Smooth muscle cell (in vitro differentiated cells): ENCODE results near the gene HCN4. TPM values are rescaled to one million over a fixed set of nuclear protein-coding genes. Genes with fewer than 3 reads are reported as not detected.

Source experiments
- DNase-seq: peaks from one replicate; lab custom pipeline; 2025; ENCODE audit not compliant: unreplicated experiment; lab: John Stamatoyannopoulos, UW
- H2AFZ ChIP-seq: fragments of 200-600 bp; sonication (generic); 2 replicates; pipeline ENCODE4 v1.6.0; 2016; ENCODE audit warnings: antibody characterized with exemption, low read depth, mild to moderate bottlenecking
- H3F3A ChIP-seq: fragments of 200-600 bp; sonication (generic); 2 replicates; pipeline ENCODE4 v1.6.0; 2017; ENCODE audit warnings: antibody characterized with exemption, low read depth
- H3K27ac ChIP-seq: fragments of 200-600 bp; sonication (generic); 2 replicates; pipeline ENCODE4 v1.5.1; 2016; ENCODE audit warnings: low read depth, mild to moderate bottlenecking
- H3K27me3 ChIP-seq: fragments of 200-600 bp; sonication (generic); 2 replicates; pipeline ENCODE4 v1.6.1; 2016; ENCODE audit warnings: low read depth, mild to moderate bottlenecking
- H3K36me3 ChIP-seq: fragments of 200-600 bp; sonication (generic); 2 replicates; pipeline ENCODE4 v1.5.1; 2016; ENCODE audit warnings: low read depth
- H3K4me1 ChIP-seq: fragments of 200-600 bp; sonication (generic); 2 replicates; pipeline ENCODE4 v1.5.1; 2016; ENCODE audit warnings: low read depth
- H3K4me2 ChIP-seq: fragments of 200-600 bp; sonication (generic); 2 replicates; pipeline ENCODE4 v1.6.0; 2016; ENCODE audit warnings: mild to moderate bottlenecking
- H3K4me3 ChIP-seq: fragments of 200-600 bp; sonication (generic); 2 replicates; pipeline ENCODE4 v1.5.1; 2016; ENCODE audit warnings: mild to moderate bottlenecking
- H3K79me2 ChIP-seq: fragments of 200-600 bp; sonication (generic); 2 replicates; pipeline ENCODE4 v1.6.0; 2016; ENCODE audit warnings: low read depth, mild to moderate bottlenecking
- H3K9ac ChIP-seq: fragments of 200-600 bp; sonication (generic); 2 replicates; pipeline ENCODE4 v1.6.0; 2016; ENCODE audit warnings: low read depth
- H3K9me3 ChIP-seq: fragments of 200-600 bp; sonication (generic); replicated peaks from 2 replicates; pipeline ENCODE4 v1.5.1; 2016; ENCODE audit warnings: low read depth
- H4K20me1 ChIP-seq: fragments of 200-600 bp; sonication (generic); 2 replicates; pipeline ENCODE4 v1.6.0; 2016; ENCODE audit warnings: low read depth
- CTCF ChIP-seq: fragments of 200-600 bp; sonication (generic); IDR thresholded peaks from 2 replicates; pipeline ENCODE4 v1.5.1; 2017; ENCODE audit warnings: borderline replicate concordance, mild to moderate bottlenecking, antibody characterized with exemption; ENCODE audit not compliant: insufficient read depth, poor library complexity, severe bottlenecking
- WGBS: methylation state at CpG from one replicate; pipeline ENCODE4 v1.1.7; 2016; ENCODE audit warnings: low lambda C conversion rate; 5-methylcytosine and 5-hydroxymethylcytosine counted together
- polyA plus RNA-seq: library from polyadenylated mRNA; unstranded; fragments of >200 nt; fragmentation: Nextera tagmentation; extraction: Ambion mirVana; gene quantifications from 2 replicates; pipeline ENCODE4 v1.2.1, GENCODE V29; 2016
- total RNA-seq: library from RNA; depleted of rRNA; stranded (reverse); fragments of >200 nt; gene quantifications from 2 replicates; pipeline ENCODE4 v1.2.3, GENCODE V29; 2014

Gene HCN4
- total and polyA plus RNA-seq, 2 experiments from 2014 or later = 0.07 TPM; not detected in 1

GRCh38 chr15:73323374-73323955 is 45.3 kb downstream of the HCN4 start:
- H3K36me3 ChIP-seq = no peaks in the 10 kb centered on the region
- no peaks in the 10 kb centered on the region for H3K27me3 ChIP-seq
- TF ChIP-seq CTCF = no peak
- no peak overlapping the region for H3K4me2 ChIP-seq
- H2AFZ ChIP-seq = no peak overlapping the region
- no peaks in the 10 kb centered on the region for H3K79me2 ChIP-seq
- no peak overlapping the region for H3K9ac ChIP-seq
- no peaks in the 10 kb centered on the region for H4K20me1 ChIP-seq
- DNase-seq = no peak
- no peaks in the 10 kb centered on the region for H3K9me3 ChIP-seq
- no peaks in the 10 kb centered on the region for H3F3A ChIP-seq
- no peak overlapping the region for H3K27ac ChIP-seq
- H3K4me3 ChIP-seq = no peak overlapping the region
- H3K4me1 ChIP-seq = no peaks in the 10 kb centered on the region
- WGBS = 92% methylated on average over 29 of the region's 30 CpGs

GRCh38 chr15:73322665-73323373 is 45.9 kb downstream of the HCN4 start:
- no peak overlapping the region for H3K9ac ChIP-seq
- no peak overlapping the region for H3K4me3 ChIP-seq
- no peaks in the 10 kb centered on the region for H3K9me3 ChIP-seq
- 91% methylated on average over 22 of the region's 38 CpGs for WGBS
- H3F3A ChIP-seq = no peaks in the 10 kb centered on the region
- H3K36me3 ChIP-seq = no peaks in the 10 kb centered on the region
- no peaks in the 10 kb centered on the region for H4K20me1 ChIP-seq
- H2AFZ ChIP-seq = no peak overlapping the region
- TF ChIP-seq CTCF = no peak
- no peaks in the 10 kb centered on the region for H3K79me2 ChIP-seq
- H3K27me3 ChIP-seq = no peaks in the 10 kb centered on the region
- DNase-seq = no peak
- no peak overlapping the region for H3K27ac ChIP-seq
- H3K4me2 ChIP-seq = no peak overlapping the region
- no peaks in the 10 kb centered on the region for H3K4me1 ChIP-seq

- no peaks in the 10 kb centered on the region for H3K27me3 ChIP-seq
- H3K36me3 ChIP-seq = no peaks in the 10 kb centered on the region
- TF ChIP-seq CTCF = no peak
- H4K20me1 ChIP-seq = no peaks in the 10 kb centered on the region
- no peak overlapping the region for H2AFZ ChIP-seq
- no peak for DNase-seq
- no peak overlapping the region for H3K4me3 ChIP-seq
- no peak overlapping the region for H3K9ac ChIP-seq
- no peaks in the 10 kb centered on the region for H3F3A ChIP-seq
- H3K4me2 ChIP-seq = no peak overlapping the region
- H3K27ac ChIP-seq = no peak overlapping the region
- no peaks in the 10 kb centered on the region for H3K4me1 ChIP-seq
- H3K79me2 ChIP-seq = no peaks in the 10 kb centered on the region
- 92% methylated on average over 17 of the region's 17 CpGs for WGBS
- no peaks in the 10 kb centered on the region for H3K9me3 ChIP-seq
Observed at GRCh38 chr15:73321496-73322450, 47.0 kb downstream of the HCN4 start.
